ENCODE data around the gene PTPRT.

DNA sequence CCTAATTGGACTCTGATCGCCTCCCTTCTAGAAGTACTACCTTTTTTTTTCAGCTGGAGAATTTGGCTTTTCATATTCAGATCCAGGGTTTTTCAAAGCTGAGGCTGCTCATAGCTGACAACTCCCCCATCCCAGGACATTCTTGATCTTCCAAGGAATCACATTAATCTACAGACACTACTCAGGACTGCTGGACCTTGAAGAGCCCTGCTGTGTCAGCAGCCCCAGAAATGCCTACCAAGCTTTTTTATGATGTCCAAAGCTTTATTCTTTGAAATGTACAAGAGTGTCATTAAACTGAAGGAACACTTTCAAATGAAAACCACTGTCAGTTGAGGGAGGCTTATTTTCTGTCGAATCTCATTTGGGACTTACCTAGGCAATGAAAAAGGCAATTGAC, 704.1 kb downstream of the PTPRT start:
- TF ChIP-seq CTCF (IDR thresholded peaks at IDR 0.05; ENCODE audit: low read length) (no peak), EZH2 (optimal IDR thresholded peaks at IDR 0.05; ENCODE audit: low read depth, low read length) (no peak), EZH2phosphoT487 (IDR thresholded peaks at IDR 0.05; ENCODE audit: low read length) (no peak)

Data from MM.1S (cell line).